ENCODE measurements around the gene MORN1.

Gene MORN1

DNA sequence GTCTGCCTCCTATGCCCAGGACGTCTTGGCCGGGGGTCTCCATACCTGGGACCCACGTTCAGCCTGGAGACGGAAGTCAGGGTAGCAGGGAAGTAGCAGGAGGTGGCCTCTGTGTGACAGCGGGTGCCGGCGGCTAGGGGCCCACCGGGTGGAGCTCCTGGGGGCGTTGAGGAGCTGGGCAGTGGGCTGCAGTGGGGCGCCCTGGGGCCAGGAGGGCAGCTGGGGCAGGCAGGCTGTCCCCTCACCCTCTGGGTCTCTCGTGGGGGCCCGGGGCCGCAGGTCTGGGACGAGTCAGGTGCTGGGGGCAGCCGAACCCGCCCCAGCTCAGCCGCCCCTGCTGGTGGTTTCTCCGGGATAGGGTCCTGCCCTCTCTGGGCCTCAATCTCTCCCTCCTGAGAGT, 35.7 kb upstream of the MORN1 start:
- DNase-seq = no peak
- no peaks in the 10 kb centered on the region for H3K36me3 ChIP-seq
- no peaks in the 10 kb centered on the region for H3K9me3 ChIP-seq
- H3K27me3 ChIP-seq = no peaks in the 10 kb centered on the region
- TF ChIP-seq, protein P1, sequence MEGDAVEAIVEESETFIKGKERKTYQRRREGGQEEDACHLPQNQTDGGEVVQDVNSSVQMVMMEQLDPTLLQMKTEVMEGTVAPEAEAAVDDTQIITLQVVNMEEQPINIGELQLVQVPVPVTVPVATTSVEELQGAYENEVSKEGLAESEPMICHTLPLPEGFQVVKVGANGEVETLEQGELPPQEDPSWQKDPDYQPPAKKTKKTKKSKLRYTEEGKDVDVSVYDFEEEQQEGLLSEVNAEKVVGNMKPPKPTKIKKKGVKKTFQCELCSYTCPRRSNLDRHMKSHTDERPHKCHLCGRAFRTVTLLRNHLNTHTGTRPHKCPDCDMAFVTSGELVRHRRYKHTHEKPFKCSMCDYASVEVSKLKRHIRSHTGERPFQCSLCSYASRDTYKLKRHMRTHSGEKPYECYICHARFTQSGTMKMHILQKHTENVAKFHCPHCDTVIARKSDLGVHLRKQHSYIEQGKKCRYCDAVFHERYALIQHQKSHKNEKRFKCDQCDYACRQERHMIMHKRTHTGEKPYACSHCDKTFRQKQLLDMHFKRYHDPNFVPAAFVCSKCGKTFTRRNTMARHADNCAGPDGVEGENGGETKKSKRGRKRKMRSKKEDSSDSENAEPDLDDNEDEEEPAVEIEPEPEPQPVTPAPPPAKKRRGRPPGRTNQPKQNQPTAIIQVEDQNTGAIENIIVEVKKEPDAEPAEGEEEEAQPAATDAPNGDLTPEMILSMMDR (IDR thresholded peaks at IDR 0.05; ENCODE audit: low read depth, low read length) = no peak
- no peaks in the 10 kb centered on the region for H3K4me1 ChIP-seq
- no peak overlapping the region for H3K4me3 ChIP-seq (ENCODE audit: low read depth, low read length)

DNA sequence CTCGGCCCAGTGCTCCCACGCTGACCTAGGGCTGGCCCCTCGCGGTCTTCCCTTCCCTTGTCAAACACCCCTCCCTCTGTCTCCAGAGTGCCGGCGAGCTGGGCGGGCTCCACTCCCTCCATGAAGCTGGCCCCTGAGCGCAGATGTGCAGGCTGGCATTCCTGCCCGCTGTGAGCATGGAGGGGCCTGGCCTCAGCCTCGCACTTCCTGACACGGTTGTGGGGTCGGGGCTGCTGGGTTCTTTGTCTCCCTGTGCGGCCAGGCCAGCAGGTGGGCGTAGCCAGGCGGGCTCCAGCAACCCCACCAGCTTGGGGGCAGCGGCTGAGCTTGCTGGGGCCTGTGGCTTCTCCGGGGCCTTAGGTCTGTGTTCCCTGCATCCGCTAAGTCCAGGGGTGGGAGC, 35.2 kb upstream of the MORN1 start:
- Histone ChIP-seq H3K36me3 (no peaks in the 10 kb centered on the region), H3K4me3 (ENCODE audit: low read depth, low read length) (no peak overlapping the region), H3K9me3 (no peaks in the 10 kb centered on the region), H3K4me1 (no peaks in the 10 kb centered on the region), H3K27me3 (no peaks in the 10 kb centered on the region)
- DNase-seq = no peak
- TF ChIP-seq, protein P1 (IDR thresholded peaks at IDR 0.05; ENCODE audit: low read depth, low read length) = no peak

GRCh38 chr1:2425892-2426291, 34.5 kb upstream of the MORN1 start:
- Histone ChIP-seq H3K36me3 (no peaks in the 10 kb centered on the region), H3K27me3 (no peaks in the 10 kb centered on the region), H3K4me3 (ENCODE audit: low read depth, low read length) (no peak overlapping the region), H3K9me3 (no peaks in the 10 kb centered on the region), H3K4me1 (no peaks in the 10 kb centered on the region)
- TF ChIP-seq, protein P1 (IDR thresholded peaks at IDR 0.05; ENCODE audit: low read depth, low read length) = no peak
- DNase-seq = no peak

DNA sequence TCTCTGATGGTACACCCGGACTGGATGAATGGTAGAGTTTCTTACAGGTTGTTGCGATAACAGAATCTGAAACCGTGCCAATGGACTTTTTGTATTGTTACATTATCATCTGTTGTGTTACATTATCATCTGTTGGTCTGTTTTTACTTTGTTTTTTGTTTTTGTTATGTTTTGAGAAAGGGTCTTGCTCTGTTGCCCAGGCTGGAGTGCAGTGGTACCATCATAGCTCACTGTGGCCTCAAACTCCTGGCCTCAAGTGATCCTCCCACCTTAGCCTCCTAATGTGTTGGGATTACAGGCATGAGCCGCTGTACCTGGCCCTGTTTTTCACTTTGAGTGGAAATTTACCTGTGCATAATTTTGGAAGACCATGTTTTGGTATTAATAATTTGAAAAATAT, 31.2 kb upstream of the MORN1 start:
- H3K4me3 ChIP-seq (ENCODE audit: low read depth, low read length) = no peak overlapping the region
- H3K9me3 ChIP-seq = no peaks in the 10 kb centered on the region
- no peak for DNase-seq
- H3K4me1 ChIP-seq = no peaks in the 10 kb centered on the region
- H3K36me3 ChIP-seq = no peaks in the 10 kb centered on the region
- TF ChIP-seq, protein P1 (IDR thresholded peaks at IDR 0.05; ENCODE audit: low read depth, low read length) = no peak
- H3K27me3 ChIP-seq = no peaks in the 10 kb centered on the region

DNA sequence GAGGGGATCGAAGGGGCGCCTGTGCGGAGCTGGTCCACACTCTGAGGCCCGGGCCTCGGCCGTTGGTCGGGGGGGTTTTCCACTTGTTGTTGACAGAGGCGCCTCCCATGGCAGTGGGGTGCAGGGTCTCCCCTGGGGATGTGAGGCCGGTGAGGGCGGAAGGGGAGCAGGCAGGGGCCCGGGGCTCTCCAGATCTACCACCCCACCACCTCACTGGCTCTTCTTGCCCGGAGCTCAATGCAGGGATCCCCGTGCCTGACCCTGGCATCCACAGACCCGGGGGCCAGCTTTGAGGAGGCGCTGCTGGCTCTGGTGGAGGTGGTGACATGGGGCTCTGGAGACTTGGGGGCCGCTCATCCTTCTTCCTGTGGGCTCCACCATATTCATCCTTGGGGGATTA, 28.1 kb upstream of the MORN1 start:
- no peaks in the 10 kb centered on the region for H3K36me3 ChIP-seq
- no peaks in the 10 kb centered on the region for H3K27me3 ChIP-seq
- H3K4me3 ChIP-seq (ENCODE audit: low read depth, low read length) = no peak overlapping the region
- no peak for DNase-seq
- H3K9me3 ChIP-seq = no peaks in the 10 kb centered on the region
- H3K4me1 ChIP-seq = no peaks in the 10 kb centered on the region; the same call in 1 of the 2 replicates
- TF ChIP-seq, protein P1 (IDR thresholded peaks at IDR 0.05; ENCODE audit: low read depth, low read length) = no peak

- no peaks in the 10 kb centered on the region for H3K9me3 ChIP-seq
- H3K4me3 ChIP-seq (ENCODE audit: low read depth, low read length) = no peak overlapping the region
- TF ChIP-seq, protein P1 (IDR thresholded peaks at IDR 0.05; ENCODE audit: low read depth, low read length) = no peak
- peaks cover 4% of the 10 kb centered on the region; the same call in 1 of the 2 replicates for H3K4me1 ChIP-seq
- H3K27me3 ChIP-seq = no peaks in the 10 kb centered on the region
- H3K36me3 ChIP-seq = no peaks in the 10 kb centered on the region
- DNase-seq = no peak
Observed at GRCh38 chr1:2418791-2419320, 27.5 kb upstream of the MORN1 start.

All from BE2C (cell line).